HepG2 (cell line): ENCODE data around the gene GADD45B. TPM values are rescaled to one million over a fixed set of nuclear protein-coding genes. Genes with fewer than 3 reads are reported as not detected.

Experiments
- ARNT2 ChIP-seq: sonication (generic); formaldehyde crosslinking; IDR thresholded peaks from 2 replicates; pipeline ENCODE4 v1.8.0; 2022; ENCODE audit warnings: mild to moderate bottlenecking, low read depth, missing genetic modification reagents, moderate library complexity
- CERS6 ChIP-seq: sonication (generic); formaldehyde crosslinking; IDR thresholded peaks from 2 replicates; pipeline ENCODE4 v1.5.0; 2020; ENCODE audit warnings: missing genetic modification reagents
- FLYWCH1 ChIP-seq: sonication (generic); formaldehyde crosslinking; IDR thresholded peaks from 2 replicates; pipeline ENCODE4 v1.8.1; 2023; ENCODE audit warnings: mild to moderate bottlenecking, missing genetic modification reagents
- FOXA1 ChIP-seq, 2 experiments: fragments of 450-650 bp in 1 of 2; sonication (generic) in 1 of 2; formaldehyde crosslinking in 1 of 2; IDR thresholded peaks; 2 replicates each; pipeline versions ENCODE4 v1.4.0 to v1.6.1; 2016 to 2020; ENCODE audit warnings: missing genetic modification reagents in 1 of 2
- GZF1 ChIP-seq: sonication (generic); formaldehyde crosslinking; IDR thresholded peaks from 2 replicates; pipeline ENCODE4 v1.5.1; 2020; ENCODE audit warnings: mild to moderate bottlenecking, missing genetic modification reagents
- LCORL ChIP-seq, 2 experiments: fragments of 450-650 bp in 1 of 2; sonication (generic) in 1 of 2; formaldehyde crosslinking in 1 of 2; IDR thresholded peaks; 2 replicates each; pipeline versions ENCODE4 v1.5.0 to v1.6.1; 2017 to 2020; ENCODE audit warnings: antibody characterized with exemption in 1 of 2, missing genetic modification reagents in 1 of 2
- MTF1 ChIP-seq: sonication (generic); formaldehyde crosslinking; IDR thresholded peaks from 2 replicates; pipeline ENCODE4 v1.5.0; 2020; ENCODE audit warnings: missing genetic modification reagents
- PRDM10 ChIP-seq: sonication (generic); formaldehyde crosslinking; IDR thresholded peaks from 2 replicates; pipeline ENCODE4 v1.4.0; 2020; ENCODE audit warnings: low read depth, missing genetic modification reagents
- RARA ChIP-seq: IDR thresholded peaks from 2 replicates; pipeline ENCODE4 v1.6.1; 2016; ENCODE audit warnings: missing genetic modification reagents, missing compliant biosample characterization
- RFXAP ChIP-seq: sonication (generic); formaldehyde crosslinking; IDR thresholded peaks from 2 replicates; pipeline ENCODE4 v1.4.0; 2020; ENCODE audit warnings: missing genetic modification reagents, borderline replicate concordance
- RNF219 ChIP-seq: sonication (generic); formaldehyde crosslinking; IDR thresholded peaks from 2 replicates; pipeline ENCODE4 v1.5.0; 2020; ENCODE audit warnings: mild to moderate bottlenecking, missing genetic modification reagents
- SNAPC2 ChIP-seq: sonication (generic); formaldehyde crosslinking; IDR thresholded peaks from 2 replicates; pipeline ENCODE4 v1.8.1; 2022; ENCODE audit warnings: mild to moderate bottlenecking, missing genetic modification reagents
- ZBTB7B ChIP-seq: sonication (generic); formaldehyde crosslinking; IDR thresholded peaks from 2 replicates; pipeline ENCODE4 v1.4.0; 2020; ENCODE audit warnings: missing genetic modification reagents
- ZFAT ChIP-seq: sonication (generic); formaldehyde crosslinking; conservative IDR thresholded peaks from 2 replicates; pipeline ENCODE4 v1.8.1; 2023; ENCODE audit warnings: missing genetic modification reagents, inconsistent platforms
- ZFP36 ChIP-seq: fragments of 150-350 bp; IDR thresholded peaks from 2 replicates; pipeline ENCODE4 v1.6.1; 2018; ENCODE audit warnings: borderline replicate concordance, low read length, low read depth; ENCODE audit not compliant: partially characterized antibody
- ZNF180 ChIP-seq: sonication (generic); formaldehyde crosslinking; IDR thresholded peaks from 2 replicates; pipeline ENCODE4 v1.4.0; 2020; ENCODE audit warnings: low read depth, missing genetic modification reagents, borderline replicate concordance
- ZNF251 ChIP-seq: sonication (generic); formaldehyde crosslinking; IDR thresholded peaks from 2 replicates; pipeline ENCODE4 v1.9.0; 2021; ENCODE audit warnings: mild to moderate bottlenecking, missing genetic modification reagents
- ZNF275 ChIP-seq: sonication (generic); formaldehyde crosslinking; IDR thresholded peaks from 2 replicates; pipeline ENCODE4 v1.8.0; 2022; ENCODE audit warnings: missing genetic modification reagents, mild to moderate bottlenecking, inconsistent platforms, borderline replicate concordance
- ZNF335 ChIP-seq: sonication (generic); formaldehyde crosslinking; IDR thresholded peaks from 2 replicates; pipeline ENCODE4 v1.4.0; 2020; ENCODE audit warnings: missing genetic modification reagents
- ZNF367 ChIP-seq: sonication (generic); formaldehyde crosslinking; IDR thresholded peaks from 2 replicates; pipeline ENCODE4 v1.4.0; 2020; ENCODE audit warnings: missing genetic modification reagents, borderline replicate concordance
- ZNF446 ChIP-seq: sonication (generic); formaldehyde crosslinking; IDR thresholded peaks from 2 replicates; pipeline ENCODE4 v1.5.0; 2020; ENCODE audit warnings: mild to moderate bottlenecking, missing genetic modification reagents
- ZNF564 ChIP-seq: sonication (generic); formaldehyde crosslinking; IDR thresholded peaks from 2 replicates; pipeline ENCODE4 v1.8.1; 2023; ENCODE audit warnings: mild to moderate bottlenecking, missing genetic modification reagents
- ZSCAN29 ChIP-seq: sonication (generic); formaldehyde crosslinking; conservative IDR thresholded peaks from 2 replicates; pipeline ENCODE4 v1.4.0; 2020; ENCODE audit warnings: mild to moderate bottlenecking, missing genetic modification reagents
- polyA plus RNA-seq, 8 experiments: library from polyadenylated mRNA; depleted of rRNA in 3 of 8; stranded (reverse) in 7 of 8; unstranded in 1 of 8; fragments of >200 nt; fragmentation: Illumina TruSeq in 4 of 8; extraction: Trizol in 4 of 8; gene quantifications; 2 replicates each; pipeline versions ENCODE4 v1.2.1 to v1.2.3, GENCODE V29; 2011 to 2016; ENCODE audit warnings: low read depth in 4 of 8, missing spikeins in 1 of 8, mixed read lengths in 1 of 8; ENCODE audit not compliant: insufficient read depth in 1 of 8
- total RNA-seq, 5 experiments: library from RNA; depleted of rRNA; stranded (reverse); fragments of >200 nt; fragmentation: Illumina TruSeq; extraction: Trizol; gene quantifications; 2 replicates each; pipeline ENCODE4 v1.2.3, GENCODE V29; 2016; ENCODE audit warnings: low read depth in 1 of 5

GADD45B gene
- total and polyA plus RNA-seq, 2 of the 13 experiments (the other 11 are each of a cell fraction or from before 2014, with no cell fraction given), result 4.6 to 34.1 TPM

GRCh38 chr19:2507109-2507508 lies 31.2 kb downstream of the GADD45B start (continued):
- TF ChIP-seq RARA (CRISPR knock-in tag), result peak; percentile 89
- no peak for TF ChIP-seq ZBTB7B (CRISPR knock-in tag)
- no peak for TF ChIP-seq RFXAP (CRISPR knock-in tag)
- no peak for TF ChIP-seq ZNF275
- TF ChIP-seq MTF1 (CRISPR knock-in tag), result no peak
- TF ChIP-seq ZFAT (CRISPR knock-in tag), result no peak
- TF ChIP-seq ZNF180, result no peak
- TF ChIP-seq SNAPC2 (CRISPR knock-in tag), result no peak
- no peak for TF ChIP-seq RNF219
- no peak for TF ChIP-seq GZF1 (CRISPR knock-in tag)
- TF ChIP-seq LCORL (IDR thresholded peaks at IDR 0.05), result no peak
- TF ChIP-seq LCORL (CRISPR knock-in tag; IDR thresholded peaks at IDR 0.05), result peak; percentile 75
- TF ChIP-seq PRDM10 (CRISPR knock-in tag), result peak; percentile 95
- TF ChIP-seq CERS6, result no peak
- no peak for TF ChIP-seq ZNF564 (CRISPR knock-in tag)
- no peak for TF ChIP-seq ZNF367
- TF ChIP-seq ZNF446, result no peak
- no peak for TF ChIP-seq FLYWCH1 (CRISPR knock-in tag)
- TF ChIP-seq ARNT2 (CRISPR knock-in tag), result 0 out of 2 replicates have a peak, but pooled peaks have one; percentile 46
- TF ChIP-seq FOXA1 (IDR thresholded peaks at IDR 0.05), result peak; percentile 98
- TF ChIP-seq FOXA1 (CRISPR knock-in tag; IDR thresholded peaks at IDR 0.05), result peak; percentile 99
- TF ChIP-seq ZNF335 (CRISPR knock-in tag), result no peak
- no peak for TF ChIP-seq ZFP36
- 0 out of 2 replicates have a peak, but pooled peaks have one; percentile 43 for TF ChIP-seq ZSCAN29 (CRISPR knock-in tag)
- TF ChIP-seq ZNF251 (CRISPR knock-in tag), result no peak
